PC-9 (cell line): ENCODE measurements around the gene PPP1R15B. TPM values are rescaled to one million over a fixed set of nuclear protein-coding genes. Genes with fewer than 3 reads are reported as not detected.

ENCODE experiments used
- BruUV-seq: library from RNA; stranded (reverse); fragments of 400-500 nt; replicated peaks from 2 replicates; lab custom pipeline; 2021; lab: Mats Ljungman, UMichigan
- CTCF ChIA-PET: fragments of 300-600 bp; sonication (Branson Sonifier 250); formaldehyde crosslinking; loops from one replicate; lab custom pipeline; 2022; ENCODE audit warnings: antibody characterized with exemption; lab: Charles Lee
- POLR2A ChIA-PET: fragments of 300-600 bp; sonication (Branson Sonifier 250); formaldehyde crosslinking; loops from one replicate; lab custom pipeline; 2022; ENCODE audit warnings: antibody characterized with exemption; ENCODE audit not compliant: unreplicated experiment; lab: Charles Lee
- DNase-seq, 2 experiments: peaks; one replicate each; pipeline versions ENCODE4 v3.0.0 to v3.0.0-alpha.2; 2015 to 2022; ENCODE audit warnings: mixed read lengths in 1 of 2
- H2AFZ ChIP-seq: fragments of 200-600 bp; sonication (generic); 2 replicates; pipeline ENCODE4 v1.8.1; 2017; ENCODE audit warnings: antibody characterized with exemption
- H3F3A ChIP-seq: fragments of 200-600 bp; sonication (generic); 2 replicates; pipeline ENCODE4 v1.8.1; 2017; ENCODE audit warnings: antibody characterized with exemption, mild to moderate bottlenecking, low read depth; ENCODE audit not compliant: insufficient read depth
- H3K27ac ChIP-seq: fragments of 200-600 bp; sonication (generic); 2 replicates; pipeline ENCODE4 v1.6.1; 2016; ENCODE audit warnings: mixed run types
- H3K27me3 ChIP-seq: fragments of 200-600 bp; sonication (generic); 2 replicates; pipeline ENCODE4 v1.6.1; 2016; ENCODE audit warnings: low read depth, mixed run types; ENCODE audit not compliant: insufficient read depth
- H3K36me3 ChIP-seq: fragments of 200-600 bp; sonication (generic); 2 replicates; pipeline ENCODE4 v1.6.1; 2016; ENCODE audit warnings: low read depth, mixed run types
- H3K4me1 ChIP-seq: fragments of 200-600 bp; sonication (generic); replicated peaks from 2 replicates; pipeline ENCODE4 v1.6.1; 2016; ENCODE audit warnings: mixed run types; ENCODE audit not compliant: insufficient read depth
- H3K4me2 ChIP-seq: fragments of 200-600 bp; sonication (generic); 2 replicates; pipeline ENCODE4 v1.6.1; 2017; ENCODE audit warnings: mixed run types
- H3K4me3 ChIP-seq: fragments of 200-600 bp; sonication (generic); 2 replicates; pipeline ENCODE4 v1.6.1; 2016; ENCODE audit warnings: mixed run types
- H3K79me2 ChIP-seq: fragments of 200-600 bp; sonication (generic); 2 replicates; pipeline ENCODE4 v1.6.1; 2017; ENCODE audit warnings: low read depth, mixed run types
- H3K9me2 ChIP-seq: fragments of 200-600 bp; sonication (generic); 2 replicates; pipeline ENCODE4 v1.8.1; 2017; ENCODE audit warnings: mild to moderate bottlenecking; ENCODE audit not compliant: insufficient read depth
- H3K9me3 ChIP-seq: fragments of 200-600 bp; sonication (generic); 2 replicates; pipeline ENCODE4 v1.8.1; 2016; ENCODE audit warnings: low read depth; ENCODE audit not compliant: insufficient read depth
- H4K20me1 ChIP-seq: fragments of 200-600 bp; sonication (generic); 2 replicates; pipeline ENCODE4 v1.8.1; 2017; ENCODE audit not compliant: insufficient read depth
- CTCF ChIP-seq: fragments of 200-600 bp; sonication (generic); conservative IDR thresholded peaks from 2 replicates; pipeline ENCODE4 v1.6.1; 2017; ENCODE audit warnings: mixed run types, antibody characterized with exemption, mild to moderate bottlenecking, moderate library complexity
- EZH2 ChIP-seq: fragments of 200-600 bp; sonication (generic); IDR thresholded peaks from 2 replicates; pipeline ENCODE4 v1.8.0; 2017; ENCODE audit warnings: antibody characterized with exemption, low read depth
- intact Hi-C: fragments of 100-400 bp; cut with micrococcal nuclease; formaldehyde crosslinking; loops from one replicate; pipeline ENCODE4 v1.10.0; 2022; ENCODE audit not compliant: unreplicated experiment
- total RNA-seq: library from RNA; stranded (reverse); gene quantifications from 2 replicates; pipeline ENCODE4 v1.2.3, GENCODE V29; 2021

The PPP1R15B gene
- total RNA-seq, 1 experiment from 2014 or later: 40.9 TPM

GRCh38 chr1:204413170-204413535 lies 1.5 kb upstream of the PPP1R15B start:
- peak overlapping the region; percentile 11; the same call in 1 of the 2 replicates for H3K4me2 ChIP-seq
- no peak overlapping the region for H2AFZ ChIP-seq
- BruUV-seq: no TSS peak
- TF ChIP-seq CTCF (no peak), EZH2 (no peak)
- CTCF ChIA-PET: interaction anchor here (0.6 to 0.8 kb wide), 3 partner anchors 9 to 83 kb away, joined by 3 to 5 read pairs (median 4); no protein-coding TSS in a partner anchor
- peaks cover 43% of the 10 kb centered on the region for H3K4me1 ChIP-seq
- H3K79me2 ChIP-seq: peaks cover 48% of the 10 kb centered on the region
- H3K9me3 ChIP-seq: no peaks in the 10 kb centered on the region
- no peaks in the 10 kb centered on the region for H3K27me3 ChIP-seq
- peak overlapping the region; percentile 89 for H3K27ac ChIP-seq
- peaks cover 24% of the 10 kb centered on the region for H3K36me3 ChIP-seq
- POLR2A ChIA-PET: interaction anchor here (0.6 kb wide), 1 partner anchor 53 kb away, joined by 3 read pairs; no protein-coding TSS in a partner anchor
- peaks cover 53% of the 10 kb centered on the region for H3F3A ChIP-seq
- no peak for DNase-seq
- H3K4me3 ChIP-seq: no peak overlapping the region
- no peaks in the 10 kb centered on the region for H3K9me2 ChIP-seq
- peaks cover 29% of the 10 kb centered on the region for H4K20me1 ChIP-seq
- intact Hi-C loops: no loop called here

GRCh38 chr1:204410688-204411450 lies 748 bp downstream of the PPP1R15B start:
- H3K79me2 ChIP-seq: peaks cover 64% of the 10 kb centered on the region
- no peak for TF ChIP-seq EZH2
- no peak for TF ChIP-seq CTCF
- no peak overlapping the region; the same call in 1 of the 2 replicates for H2AFZ ChIP-seq
- peaks cover 52% of the 10 kb centered on the region; the same call in 1 of the 2 replicates for H3F3A ChIP-seq
- CTCF ChIA-PET: interaction anchor here (0.9 to 1.9 kb wide), 2 partner anchors 12 to 28 kb away, joined by 3 to 8 read pairs; no protein-coding TSS in a partner anchor
- intact Hi-C loops: loop anchor here (1.0 to 2.0 kb wide), 2 partner anchors 8 to 84 kb away; partner anchors contain the start of gene PIK3C2B
- no peaks in the 10 kb centered on the region for H3K9me3 ChIP-seq
- POLR2A ChIA-PET: interaction anchor here (0.5 to 0.6 kb wide), 2 partner anchors 14 to 33 kb away, joined by 4 to 6 read pairs; no protein-coding TSS in a partner anchor
- H3K36me3 ChIP-seq: peaks cover 44% of the 10 kb centered on the region
- H3K4me3 ChIP-seq: peak overlapping the region; percentile 94
- H3K27ac ChIP-seq: peak overlapping the region; percentile 88
- peak overlapping the region; percentile 94 for H3K4me2 ChIP-seq
- BruUV-seq: TSS peak; percentile 60
- H4K20me1 ChIP-seq: peaks cover 52% of the 10 kb centered on the region
- H3K9me2 ChIP-seq: no peaks in the 10 kb centered on the region
- peaks cover 28% of the 10 kb centered on the region for H3K4me1 ChIP-seq
- no peak for DNase-seq
- no peaks in the 10 kb centered on the region for H3K27me3 ChIP-seq

GRCh38 chr1:204409836-204410687 lies 1.6 kb downstream of the PPP1R15B start:
- H4K20me1 ChIP-seq: peaks cover 60% of the 10 kb centered on the region
- intact Hi-C loops: loop anchor here (2.0 to 10.0 kb wide), 2 partner anchors 85 to 395 kb away; partner anchors contain the start of gene PIK3C2B
- TF ChIP-seq EZH2: no peak
- no peak for TF ChIP-seq CTCF

More at GRCh38 chr1:204409836-204410687, 1.6 kb downstream of the PPP1R15B start:
- DNase-seq: no peak
- Histone ChIP-seq H3K4me3 (peak overlapping the region; percentile 94), H3K4me2 (peak overlapping the region; percentile 94), H2AFZ (no peak overlapping the region), H3K36me3 (peaks cover 51% of the 10 kb centered on the region), H3K9me3 (no peaks in the 10 kb centered on the region), H3F3A (peaks cover 51% of the 10 kb centered on the region; the same call in 1 of the 2 replicates), H3K9me2 (no peaks in the 10 kb centered on the region), H3K27ac (peak overlapping the region; percentile 88), H3K79me2 (peaks cover 66% of the 10 kb centered on the region), H3K4me1 (peaks cover 34% of the 10 kb centered on the region), H3K27me3 (no peaks in the 10 kb centered on the region)
- CTCF ChIA-PET: interaction anchor here (0.6 to 1.9 kb wide), 3 partner anchors 11 to 604 kb away, joined by 3 to 8 read pairs (median 5); no protein-coding TSS in a partner anchor
- POLR2A ChIA-PET: interaction anchor here (0.5 kb wide), 1 partner anchor 15 kb away, joined by 4 read pairs; no protein-coding TSS in a partner anchor
- no TSS peak for BruUV-seq
